ENCODE results near the gene PLA2G6.

Gene PLA2G6

DNA sequence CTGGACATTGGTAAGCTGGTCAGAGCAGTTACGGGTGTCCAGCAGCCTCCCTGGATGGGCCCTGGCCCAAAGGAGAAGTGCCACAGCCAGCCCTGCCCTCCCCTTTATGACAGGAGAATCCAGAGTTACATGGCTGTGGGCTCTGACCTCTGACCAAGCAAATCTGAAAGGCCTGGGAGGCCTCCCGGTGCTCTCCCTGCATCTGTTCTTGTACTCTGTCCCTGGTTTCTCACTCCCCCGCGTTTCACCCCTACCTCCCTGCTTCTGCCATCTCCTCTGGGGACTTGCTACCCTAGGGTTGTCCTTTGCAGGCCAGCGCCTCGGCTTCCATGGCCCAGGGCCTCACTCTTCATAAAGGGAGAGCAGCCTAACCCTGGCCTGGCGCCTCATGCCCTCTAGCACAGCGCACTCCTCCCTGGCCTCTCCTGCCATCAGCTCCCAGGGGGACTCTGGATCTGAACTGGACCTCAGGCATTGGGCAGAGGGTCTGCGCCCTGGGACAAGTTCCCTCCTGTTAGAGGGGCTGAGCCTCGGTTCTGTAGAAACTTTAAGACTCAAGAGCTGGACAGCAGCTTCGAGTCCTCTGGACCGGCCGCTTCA lies 113.8 kb downstream of the PLA2G6 start:
- no peak for DNase-seq

DNA sequence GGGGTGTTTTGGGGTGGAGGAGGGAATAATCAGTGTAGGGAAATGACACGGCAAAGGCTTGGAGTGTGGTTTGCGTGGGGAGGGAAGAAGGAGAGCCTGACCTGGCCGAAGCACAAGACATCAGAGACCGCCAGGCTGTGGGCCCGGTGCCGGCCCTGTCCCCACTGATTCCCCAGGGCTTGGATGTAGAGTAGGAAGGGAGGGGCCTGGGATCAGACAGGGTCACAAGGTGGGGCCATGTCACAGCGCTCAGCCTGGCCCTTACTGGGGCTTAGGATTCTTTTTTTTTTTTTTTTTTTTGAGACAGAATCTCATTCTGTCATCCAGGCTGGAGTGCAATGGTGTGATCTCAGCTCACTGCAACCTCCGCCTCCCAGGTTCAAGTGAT lies 114.6 kb downstream of the PLA2G6 start:
- DNase-seq, result no peak

DNA sequence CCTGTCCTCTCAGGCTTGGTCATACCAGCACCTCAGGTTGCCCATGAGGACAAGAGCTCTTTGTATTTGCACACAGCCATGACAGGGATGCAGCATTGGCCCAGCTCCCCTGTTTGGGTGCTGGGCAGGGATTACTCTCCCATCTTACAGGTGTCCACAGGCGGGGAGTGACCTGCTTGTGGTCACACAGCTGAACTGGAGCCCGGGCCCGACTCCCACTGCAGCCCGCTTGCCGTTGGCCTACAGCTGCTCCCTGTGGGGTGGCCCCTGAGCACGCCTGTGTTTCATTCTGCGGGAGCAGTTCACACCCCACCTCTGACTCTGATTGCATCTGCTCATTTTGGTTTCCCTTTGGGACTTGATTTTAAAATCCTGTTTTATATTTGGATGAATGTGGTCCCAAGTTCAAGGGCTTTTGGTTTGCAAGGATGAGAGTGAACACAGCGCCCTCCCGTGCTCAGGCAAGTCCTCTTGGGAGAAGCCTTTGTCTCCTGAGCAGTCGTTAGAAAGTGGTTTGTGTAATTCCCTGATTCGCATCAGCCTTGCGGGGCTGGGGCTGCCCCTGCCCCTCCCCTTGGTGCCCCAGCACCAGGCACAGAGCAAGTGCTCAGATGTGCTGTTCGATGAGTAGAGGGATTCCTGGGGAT lies 115.1 kb downstream of the PLA2G6 start:
- DNase-seq, result no peak

- DNase-seq, result no peak
These were observed 116.1 kb downstream of the PLA2G6 start for GRCh38 chr22:38065539-38065938.

DNA sequence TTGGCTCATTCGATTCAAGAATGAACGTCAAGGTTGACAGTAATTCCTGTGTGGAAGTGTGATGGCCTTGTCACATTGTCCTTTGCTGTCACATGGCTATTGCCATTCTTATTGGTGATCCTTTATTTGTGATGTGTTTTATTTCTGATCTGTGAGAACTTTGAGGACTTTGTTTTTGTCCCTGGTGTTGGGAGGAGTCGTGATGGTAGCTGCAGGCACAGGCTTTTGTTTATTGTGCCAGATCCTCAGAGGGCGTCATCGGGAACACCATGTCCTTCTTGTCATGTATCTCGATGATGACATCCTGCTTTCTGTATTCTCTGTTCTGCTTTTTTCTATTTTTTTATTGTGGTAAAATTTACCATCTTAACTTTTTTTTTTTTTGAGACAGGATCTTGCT lies 118.8 kb downstream of the PLA2G6 start:
- DNase-seq, result no peak
